HepG2 (cell line): ENCODE data around the gene NEAT1. TPM values are rescaled to one million over a fixed set of nuclear protein-coding genes. Genes with fewer than 3 reads are reported as not detected.

ENCODE experiments used
- CEBPB ChIP-seq: IDR thresholded peaks from 2 replicates; pipeline ENCODE4 v1.6.1; 2011; ENCODE audit warnings: low read depth, low read length, improper control_type of control experiment, borderline replicate concordance
- ELF3 ChIP-seq: IDR thresholded peaks from 2 replicates; pipeline ENCODE4 v1.6.1; 2016; ENCODE audit warnings: missing genetic modification reagents, missing compliant biosample characterization
- FOXP1 ChIP-seq, 2 experiments: fragments of 450-650 bp in 1 of 2; IDR thresholded peaks; 2 replicates each; pipeline ENCODE4 v1.6.1; 2017 to 2018; ENCODE audit warnings: antibody characterized with exemption in 1 of 2
- GABPB1 ChIP-seq: IDR thresholded peaks from 2 replicates; pipeline ENCODE4 v1.6.1; 2016; ENCODE audit warnings: mild to moderate bottlenecking, missing genetic modification reagents, moderate library complexity, missing compliant biosample characterization
- GLI4 ChIP-seq: sonication (generic); formaldehyde crosslinking; IDR thresholded peaks from 2 replicates; pipeline ENCODE4 v1.5.1; 2020; ENCODE audit warnings: missing genetic modification reagents, mild to moderate bottlenecking, moderate library complexity, borderline replicate concordance
- IRF2 ChIP-seq: IDR thresholded peaks from 2 replicates; pipeline ENCODE4 v1.6.1; 2018; ENCODE audit warnings: missing genetic modification reagents, missing compliant biosample characterization
- MED8 ChIP-seq: sonication (generic); formaldehyde crosslinking; IDR thresholded peaks from 2 replicates; pipeline ENCODE4 v1.8.1; 2023; ENCODE audit warnings: mild to moderate bottlenecking, missing genetic modification reagents; ENCODE audit not compliant: insufficient replicate concordance
- NCOR1 ChIP-seq: fragments of 200-600 bp; sonication (generic); IDR thresholded peaks from 2 replicates; pipeline ENCODE4 v1.7.0; 2017; ENCODE audit warnings: antibody characterized with exemption, low read length, borderline replicate concordance
- POLR2AphosphoS2 ChIP-seq: IDR thresholded peaks from 2 replicates; pipeline ENCODE4 v1.6.1; 2011; ENCODE audit warnings: low read depth, low read length, improper control_type of control experiment
- RORA ChIP-seq: sonication (generic); formaldehyde crosslinking; IDR thresholded peaks from 2 replicates; pipeline ENCODE4 v1.5.0; 2020; ENCODE audit warnings: mild to moderate bottlenecking, missing genetic modification reagents, moderate library complexity
- TMF1 ChIP-seq: sonication (generic); formaldehyde crosslinking; IDR thresholded peaks from 2 replicates; pipeline ENCODE4 v1.8.1; 2022; ENCODE audit warnings: low read depth, missing genetic modification reagents
- ZNF619 ChIP-seq: sonication (generic); formaldehyde crosslinking; IDR thresholded peaks from 2 replicates; pipeline ENCODE4 v1.4.0; 2020; ENCODE audit warnings: mild to moderate bottlenecking, missing genetic modification reagents
- ZNF775 ChIP-seq: sonication (generic); formaldehyde crosslinking; IDR thresholded peaks from 2 replicates; pipeline ENCODE4 v1.4.0; 2020; ENCODE audit warnings: missing genetic modification reagents, mild to moderate bottlenecking, moderate library complexity, borderline replicate concordance
- polyA plus RNA-seq, 8 experiments: library from polyadenylated mRNA; depleted of rRNA in 3 of 8; stranded (reverse) in 7 of 8; unstranded in 1 of 8; fragments of >200 nt; fragmentation: Illumina TruSeq in 4 of 8; extraction: Trizol in 4 of 8; gene quantifications; 2 replicates each; pipeline versions ENCODE4 v1.2.1 to v1.2.3, GENCODE V29; 2011 to 2016; ENCODE audit warnings: low read depth in 4 of 8, missing spikeins in 1 of 8, mixed read lengths in 1 of 8; ENCODE audit not compliant: insufficient read depth in 1 of 8
- total RNA-seq, 5 experiments: library from RNA; depleted of rRNA; stranded (reverse); fragments of >200 nt; fragmentation: Illumina TruSeq; extraction: Trizol; gene quantifications; 2 replicates each; pipeline ENCODE4 v1.2.3, GENCODE V29; 2016; ENCODE audit warnings: low read depth in 1 of 5
- TF ChIP-seq, protein P1 (sequence below): sonication (generic); formaldehyde crosslinking; IDR thresholded peaks from 2 replicates; pipeline ENCODE4 v1.5.0; 2020; ENCODE audit warnings: missing genetic modification reagents
- TF ChIP-seq, protein P2 (sequence below): IDR thresholded peaks from 2 replicates; pipeline ENCODE4 v1.6.1; 2016; ENCODE audit warnings: missing biosample characterization, missing genetic modification reagents, low read depth
- TF ChIP-seq, protein P3 (sequence below): sonication (generic); formaldehyde crosslinking; IDR thresholded peaks from 2 replicates; pipeline ENCODE4 v1.4.0; 2020; ENCODE audit warnings: low read depth, mild to moderate bottlenecking, missing genetic modification reagents
- TF ChIP-seq, protein P4 (sequence below): sonication (generic); formaldehyde crosslinking; IDR thresholded peaks from 2 replicates; pipeline ENCODE4 v1.4.0; 2020; ENCODE audit warnings: mild to moderate bottlenecking, missing genetic modification reagents
- TF ChIP-seq, protein P5 (sequence below): sonication (generic); formaldehyde crosslinking; IDR thresholded peaks from 2 replicates; pipeline ENCODE4 v1.9.0; 2022; ENCODE audit warnings: low read depth, missing genetic modification reagents
- TF ChIP-seq, protein P6 (sequence below): sonication (generic); formaldehyde crosslinking; IDR thresholded peaks from 2 replicates; pipeline ENCODE4 v1.8.0; 2022; ENCODE audit warnings: mild to moderate bottlenecking, missing genetic modification reagents, moderate library complexity

Gene NEAT1
- total and polyA plus RNA-seq, 2 of the 13 experiments (the other 11 are each of a cell fraction or from before 2014, with no cell fraction given) = 20.5 to 41.2 TPM

DNA sequence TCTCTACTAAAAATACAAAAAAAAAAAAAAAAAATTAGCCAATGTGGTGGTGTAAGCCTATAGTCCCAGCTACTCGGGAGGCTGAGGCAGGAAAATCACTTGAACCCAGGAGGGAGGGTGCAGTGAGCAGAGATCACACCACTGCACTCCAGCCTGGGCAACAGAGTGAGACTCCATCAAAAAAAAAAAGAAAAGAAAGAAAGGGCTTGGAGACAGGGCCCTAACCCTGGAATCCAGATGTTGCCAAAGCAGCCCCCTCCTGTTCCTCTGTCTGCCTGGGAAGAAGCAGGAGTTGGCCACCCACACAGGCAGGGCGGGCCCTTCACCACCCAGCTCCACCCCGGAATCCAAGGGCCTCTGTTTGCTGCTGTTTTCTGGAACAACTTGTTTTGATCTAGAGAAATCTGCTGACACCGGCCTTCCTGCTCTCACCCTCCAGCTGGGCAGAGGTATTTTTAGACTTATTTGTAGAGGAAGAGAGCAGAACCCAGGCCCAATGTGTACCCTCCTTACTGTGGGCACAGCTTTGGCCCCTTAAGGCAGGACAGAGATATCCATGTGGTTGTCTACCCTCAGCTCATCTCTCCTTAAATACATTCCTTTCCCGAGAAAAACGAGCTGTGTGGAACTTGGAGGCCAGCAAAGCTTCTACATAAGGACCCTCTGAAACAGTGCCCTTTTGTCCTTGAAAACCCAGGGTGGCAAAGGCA is 2.7 kb upstream of the NEAT1 start (continued):
- TF ChIP-seq, protein P1, sequence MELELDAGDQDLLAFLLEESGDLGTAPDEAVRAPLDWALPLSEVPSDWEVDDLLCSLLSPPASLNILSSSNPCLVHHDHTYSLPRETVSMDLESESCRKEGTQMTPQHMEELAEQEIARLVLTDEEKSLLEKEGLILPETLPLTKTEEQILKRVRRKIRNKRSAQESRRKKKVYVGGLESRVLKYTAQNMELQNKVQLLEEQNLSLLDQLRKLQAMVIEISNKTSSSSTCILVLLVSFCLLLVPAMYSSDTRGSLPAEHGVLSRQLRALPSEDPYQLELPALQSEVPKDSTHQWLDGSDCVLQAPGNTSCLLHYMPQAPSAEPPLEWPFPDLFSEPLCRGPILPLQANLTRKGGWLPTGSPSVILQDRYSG (CRISPR knock-in tag) = no peak
- TF ChIP-seq POLR2AphosphoS2 (peak; percentile 38; the same call in 1 of the 2 replicates), RORA (CRISPR knock-in tag) (no peak), GABPB1 (peak; percentile 53; the same call in 1 of the 2 replicates), FOXP1 (IDR thresholded peaks at IDR 0.05) (no peak), FOXP1 (CRISPR knock-in tag; IDR thresholded peaks at IDR 0.05) (peak; percentile 70), MED8 (peak; percentile 58), GLI4 (no peak), ZNF619 (CRISPR knock-in tag) (no peak), IRF2 (CRISPR knock-in tag) (peak; percentile 66; the same call in 1 of the 2 replicates), ZNF775 (CRISPR knock-in tag) (no peak), CEBPB (no peak), ELF3 (CRISPR knock-in tag) (0 out of 2 replicates have a peak, but pooled peaks have one; percentile 55), NCOR1 (no peak), TMF1 (CRISPR knock-in tag) (no peak)
- TF ChIP-seq, protein P2, sequence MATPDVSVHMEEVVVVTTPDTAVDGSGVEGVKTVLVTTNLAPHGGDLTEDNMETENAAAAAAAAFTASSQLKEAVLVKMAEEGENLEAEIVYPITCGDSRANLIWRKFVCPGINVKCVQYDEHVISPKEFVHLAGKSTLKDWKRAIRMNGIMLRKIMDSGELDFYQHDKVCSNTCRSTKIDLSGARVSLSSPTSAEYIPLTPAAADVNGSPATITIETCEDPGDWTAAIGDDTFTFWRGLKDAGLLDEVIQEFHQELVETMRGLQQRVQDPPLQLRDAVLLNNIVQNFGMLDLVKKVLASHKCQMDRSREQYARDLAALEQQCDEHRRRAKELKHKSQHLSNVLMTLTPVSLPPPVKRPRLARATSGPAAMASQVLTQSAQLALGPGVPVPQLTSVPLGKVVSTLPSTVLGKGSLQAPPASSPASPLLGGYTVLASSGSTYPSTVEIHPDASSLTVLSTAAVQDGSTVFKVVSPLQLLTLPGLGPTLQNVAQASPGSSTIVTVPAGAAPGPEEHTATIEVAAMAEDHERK (CRISPR knock-in tag) = no peak
- TF ChIP-seq, protein P3, sequence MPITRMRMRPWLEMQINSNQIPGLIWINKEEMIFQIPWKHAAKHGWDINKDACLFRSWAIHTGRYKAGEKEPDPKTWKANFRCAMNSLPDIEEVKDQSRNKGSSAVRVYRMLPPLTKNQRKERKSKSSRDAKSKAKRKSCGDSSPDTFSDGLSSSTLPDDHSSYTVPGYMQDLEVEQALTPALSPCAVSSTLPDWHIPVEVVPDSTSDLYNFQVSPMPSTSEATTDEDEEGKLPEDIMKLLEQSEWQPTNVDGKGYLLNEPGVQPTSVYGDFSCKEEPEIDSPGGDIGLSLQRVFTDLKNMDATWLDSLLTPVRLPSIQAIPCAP = no peak
- TF ChIP-seq, protein P4, sequence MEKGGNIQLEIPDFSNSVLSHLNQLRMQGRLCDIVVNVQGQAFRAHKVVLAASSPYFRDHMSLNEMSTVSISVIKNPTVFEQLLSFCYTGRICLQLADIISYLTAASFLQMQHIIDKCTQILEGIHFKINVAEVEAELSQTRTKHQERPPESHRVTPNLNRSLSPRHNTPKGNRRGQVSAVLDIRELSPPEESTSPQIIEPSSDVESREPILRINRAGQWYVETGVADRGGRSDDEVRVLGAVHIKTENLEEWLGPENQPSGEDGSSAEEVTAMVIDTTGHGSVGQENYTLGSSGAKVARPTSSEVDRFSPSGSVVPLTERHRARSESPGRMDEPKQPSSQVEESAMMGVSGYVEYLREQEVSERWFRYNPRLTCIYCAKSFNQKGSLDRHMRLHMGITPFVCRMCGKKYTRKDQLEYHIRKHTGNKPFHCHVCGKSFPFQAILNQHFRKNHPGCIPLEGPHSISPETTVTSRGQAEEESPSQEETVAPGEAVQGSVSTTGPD = no peak
- TF ChIP-seq, protein P5, sequence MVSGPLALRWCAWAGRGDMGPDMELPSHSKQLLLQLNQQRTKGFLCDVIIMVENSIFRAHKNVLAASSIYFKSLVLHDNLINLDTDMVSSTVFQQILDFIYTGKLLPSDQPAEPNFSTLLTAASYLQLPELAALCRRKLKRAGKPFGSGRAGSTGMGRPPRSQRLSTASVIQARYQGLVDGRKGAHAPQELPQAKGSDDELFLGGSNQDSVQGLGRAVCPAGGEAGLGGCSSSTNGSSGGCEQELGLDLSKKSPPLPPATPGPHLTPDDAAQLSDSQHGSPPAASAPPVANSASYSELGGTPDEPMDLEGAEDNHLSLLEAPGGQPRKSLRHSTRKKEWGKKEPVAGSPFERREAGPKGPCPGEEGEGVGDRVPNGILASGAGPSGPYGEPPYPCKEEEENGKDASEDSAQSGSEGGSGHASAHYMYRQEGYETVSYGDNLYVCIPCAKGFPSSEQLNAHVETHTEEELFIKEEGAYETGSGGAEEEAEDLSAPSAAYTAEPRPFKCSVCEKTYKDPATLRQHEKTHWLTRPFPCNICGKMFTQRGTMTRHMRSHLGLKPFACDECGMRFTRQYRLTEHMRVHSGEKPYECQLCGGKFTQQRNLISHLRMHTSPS (CRISPR knock-in tag) = peak; percentile 76
- TF ChIP-seq, protein P6, sequence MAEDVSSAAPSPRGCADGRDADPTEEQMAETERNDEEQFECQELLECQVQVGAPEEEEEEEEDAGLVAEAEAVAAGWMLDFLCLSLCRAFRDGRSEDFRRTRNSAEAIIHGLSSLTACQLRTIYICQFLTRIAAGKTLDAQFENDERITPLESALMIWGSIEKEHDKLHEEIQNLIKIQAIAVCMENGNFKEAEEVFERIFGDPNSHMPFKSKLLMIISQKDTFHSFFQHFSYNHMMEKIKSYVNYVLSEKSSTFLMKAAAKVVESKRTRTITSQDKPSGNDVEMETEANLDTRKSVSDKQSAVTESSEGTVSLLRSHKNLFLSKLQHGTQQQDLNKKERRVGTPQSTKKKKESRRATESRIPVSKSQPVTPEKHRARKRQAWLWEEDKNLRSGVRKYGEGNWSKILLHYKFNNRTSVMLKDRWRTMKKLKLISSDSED (CRISPR knock-in tag) = no peak
